Ovary (tissue), 3 donors: Measurements from ENCODE around the gene ESYT2.

Experiments used
- CTCF ChIP-seq, 3 donors: fragments of 450-650 bp in 2 of 3; fragments of 200-600 bp in 1 of 3; IDR thresholded peaks; one replicate each; pipeline versions ENCODE4 v1.5.1 to v1.8.0; 2016 to 2022; ENCODE audit warnings: antibody characterized with exemption in 3 of 3, mild to moderate bottlenecking in 1 of 3
- EP300 ChIP-seq: sonication (generic); formaldehyde crosslinking; IDR thresholded peaks from one replicate; pipeline ENCODE4 v1.6.1; 2017; ENCODE audit warnings: antibody characterized with exemption
- POLR2A ChIP-seq: fragments of 450-650 bp; IDR thresholded peaks from one replicate; pipeline ENCODE4 v1.6.1; 2017; ENCODE audit warnings: antibody characterized with exemption, mild to moderate bottlenecking, moderate library complexity
- donor health status: DM: no; HTN: no; CAD: no.

GRCh38 chr7:158763454-158764033 lies 65.8 kb downstream of the ESYT2 start:
- TF ChIP-seq POLR2A (no peak), CTCF (IDR thresholded peaks at IDR 0.05) (no peak), EP300 (no peak)
